Heart right ventricle (tissue), 16 donors: ENCODE data around the gene LAMA2. TPM values are rescaled to one million over a fixed set of nuclear protein-coding genes. Genes with fewer than 3 reads are reported as not detected.

ENCODE experiments used
- ATAC-seq, 8 donors: fragments of 200-7000 bp; cut with Tn5 transposase; one replicate each; pipeline ENCODE4 v1.9.1; 2020; ENCODE audit warnings: mild to moderate bottlenecking in 8 of 8, moderate library complexity in 8 of 8, moderate number of reproducible peaks in 1 of 8
- DNase-seq, 2 donors: peaks; one replicate each; pipeline ENCODE4 v3.0.0-alpha.2; 2020
- H3K27ac ChIP-seq, 10 donors: fragments of 200-600 bp; sonication (generic) in 2 of 10; one replicate each; pipeline versions ENCODE4 v1.5.0 to v1.8.0; 2020 to 2022; ENCODE audit warnings: mild to moderate bottlenecking in 3 of 10
- H3K27me3 ChIP-seq, 7 donors: fragments of 200-600 bp; one replicate each; pipeline ENCODE4 v1.8.0; 2021 to 2022; ENCODE audit warnings: mild to moderate bottlenecking in 2 of 7
- H3K36me3 ChIP-seq, 9 donors: fragments of 200-600 bp; sonication (generic) in 1 of 9; one replicate each; pipeline versions ENCODE4 v1.5.0 to v1.8.0; 2020 to 2022; ENCODE audit warnings: mild to moderate bottlenecking in 2 of 9
- H3K4me1 ChIP-seq, 9 donors: fragments of 200-600 bp; sonication (generic) in 1 of 9; one replicate each; pipeline versions ENCODE4 v1.5.0 to v1.8.0; 2020 to 2022; ENCODE audit warnings: mild to moderate bottlenecking in 4 of 9
- H3K4me3 ChIP-seq, 10 donors: fragments of 200-600 bp; sonication (generic) in 2 of 10; one replicate each; pipeline versions ENCODE4 v1.5.0 to v1.8.0; 2020 to 2022; ENCODE audit warnings: mild to moderate bottlenecking in 7 of 10, moderate library complexity in 2 of 10
- H3K9me3 ChIP-seq, 11 donors: fragments of 200-600 bp in 10 of 11; sonication (generic) in 2 of 11; one replicate each; pipeline versions ENCODE4 v1.5.0 to v1.8.0; 2013 to 2022; ENCODE audit warnings: mild to moderate bottlenecking in 2 of 11, control low read depth in 1 of 11, moderate library complexity in 1 of 11
- WGBS, 2 donors: extraction: QIAGEN DNeasy Blood & Tissue Kit; methylation state at CpG; one replicate each; pipeline ENCODE4 v1.1.7; 2013; ENCODE audit warnings: inconsistent platforms in 1 of 2; 5-methylcytosine and 5-hydroxymethylcytosine counted together
- intact Hi-C, 10 donors: fragments of 100-400 bp; cut with DNase I; formaldehyde crosslinking; loops; one replicate each; pipeline versions ENCODE4 v1.11.1 to v1.14.2; 2022
- polyA plus RNA-seq, 2 donors: library from polyadenylated mRNA; stranded (reverse); fragments of 200-250 nt; gene quantifications; one replicate each; pipeline ENCODE4 v1.2.3, GENCODE V29; 2013
- total RNA-seq, 10 donors: library from RNA; stranded (reverse); fragmentation: NEBNext Ultra II Directional in 3 of 10; extraction: Animal tissue kit (Norgen Biotek cat#: 25700) in 3 of 10; gene quantifications; one replicate each; pipeline versions ENCODE4 v1.2.1 to v1.2.4, GENCODE V29; 2021 to 2023
- TF ChIP-seq, protein P1 (sequence below), 9 donors: fragments of 200-600 bp; sonication (generic) in 2 of 9; IDR thresholded peaks; one replicate each; pipeline versions ENCODE4 v1.5.0 to v1.8.0; 2021 to 2022; ENCODE audit warnings: antibody characterized with exemption in 9 of 9, mild to moderate bottlenecking in 5 of 9, moderate library complexity in 1 of 9
- donor health status: Arrhythmogenic right ventricular cardiomyopathy.
- donor health status: ischemic (EF 13 %, LVEDD 7.1; RV severe dilation, severe dysfunction).
- donor health status: healthy with polysubstance abuse.
- donor health status: DM: no; HTN: yes; CAD: no.
- donor health status: DM: no; HTN: no; CAD: no.
- donor health status: ischemic (EF 25% LVEDD 6.9; RV normal size, moderate dysfunction).
- donor health status: ischemic (EF 25% LVEDD 5.7; RV mildly dilated, moderate dysfunction).
- donor health status: healthy.
- donor health status: DM: yes; HTN: yes; CAD: no.
- donor health status: Ischemic cardiomyopathy.
- donor health status: ischemic (EF 35%, LVEDD 5.7; RV mildly dilated, moderate dysfunction).
- donor health status: nonischemic (EF 11% LVEDD 7.7; RV severe dilation, severe dysfunction).
- donor health status: DM: yes; HTN: yes; CAD: no.
- donor health status: PGD.
- donor health status: ischemic (EF 29% LVEDD 5.4; RV normal size, mild dysfunction).
- donor health status: nonischemic (EF 23%, LVEDD 6.1; RV moderate dilation, normal function).

LAMA2 gene
- total and polyA plus RNA-seq, 12 donors, result 31.1 to 293 (median 223) TPM

DNA sequence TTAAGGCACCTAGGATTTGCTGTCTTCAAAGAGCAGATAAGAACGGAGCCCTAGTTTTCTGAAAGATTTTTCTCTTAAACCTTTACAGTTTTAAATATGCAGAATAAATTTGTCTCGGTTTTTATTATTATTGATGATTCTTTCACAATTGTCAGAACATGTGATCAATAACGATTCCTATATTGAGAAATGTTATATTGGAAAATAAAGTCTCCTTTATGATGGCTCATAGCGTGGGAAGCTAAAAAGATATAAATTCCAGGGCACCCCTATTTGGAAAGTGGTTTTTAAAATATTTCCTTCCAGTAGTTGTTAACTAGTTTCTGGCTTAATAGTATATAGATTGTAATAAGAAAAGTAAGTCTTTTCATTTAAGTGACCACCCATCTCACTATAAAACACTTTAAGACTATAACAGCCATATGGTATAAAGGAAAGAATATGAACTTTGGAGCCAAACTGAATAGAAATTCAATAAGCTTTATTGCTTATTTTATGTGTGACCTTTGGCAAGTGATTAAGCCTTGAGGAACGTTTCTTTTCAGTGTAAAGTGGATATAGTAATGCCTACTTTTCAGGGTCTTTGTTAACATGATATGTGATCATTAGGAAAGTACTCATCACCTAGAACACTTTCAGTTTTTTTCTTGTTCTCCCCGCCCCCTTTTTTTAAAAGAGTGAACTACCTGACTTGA lies 369.6 kb downstream of the LAMA2 start:
- Histone ChIP-seq H3K27me3 (no peaks in the 10 kb centered on the region), H3K27ac (no peak overlapping the region), H3K4me1 (peaks cover 3 to 52% (median 21%) of the 10 kb centered on the region in 9 donors), H3K36me3 (peaks cover 0 to 50% (median 5%) of the 10 kb centered on the region in 9 donors), H3K9me3 (no peaks in the 10 kb centered on the region), H3K4me3 (no peak overlapping the region)
- 63 to 66% methylated on average over 6 of the region's 6 CpGs for WGBS, 2 donors
- TF ChIP-seq, protein P1, sequence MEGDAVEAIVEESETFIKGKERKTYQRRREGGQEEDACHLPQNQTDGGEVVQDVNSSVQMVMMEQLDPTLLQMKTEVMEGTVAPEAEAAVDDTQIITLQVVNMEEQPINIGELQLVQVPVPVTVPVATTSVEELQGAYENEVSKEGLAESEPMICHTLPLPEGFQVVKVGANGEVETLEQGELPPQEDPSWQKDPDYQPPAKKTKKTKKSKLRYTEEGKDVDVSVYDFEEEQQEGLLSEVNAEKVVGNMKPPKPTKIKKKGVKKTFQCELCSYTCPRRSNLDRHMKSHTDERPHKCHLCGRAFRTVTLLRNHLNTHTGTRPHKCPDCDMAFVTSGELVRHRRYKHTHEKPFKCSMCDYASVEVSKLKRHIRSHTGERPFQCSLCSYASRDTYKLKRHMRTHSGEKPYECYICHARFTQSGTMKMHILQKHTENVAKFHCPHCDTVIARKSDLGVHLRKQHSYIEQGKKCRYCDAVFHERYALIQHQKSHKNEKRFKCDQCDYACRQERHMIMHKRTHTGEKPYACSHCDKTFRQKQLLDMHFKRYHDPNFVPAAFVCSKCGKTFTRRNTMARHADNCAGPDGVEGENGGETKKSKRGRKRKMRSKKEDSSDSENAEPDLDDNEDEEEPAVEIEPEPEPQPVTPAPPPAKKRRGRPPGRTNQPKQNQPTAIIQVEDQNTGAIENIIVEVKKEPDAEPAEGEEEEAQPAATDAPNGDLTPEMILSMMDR (IDR thresholded peaks at IDR 0.05), result no peak
- DNase-seq (no peak), ATAC-seq (no peak)
- intact Hi-C loops, result loop anchor here in 6 of 10 donors (5.0 to 10.0 kb wide), 9 partner anchors 118 to 1518 kb away; partner anchors contain the start of gene LAMA2 (in 1 of the 6)

DNA sequence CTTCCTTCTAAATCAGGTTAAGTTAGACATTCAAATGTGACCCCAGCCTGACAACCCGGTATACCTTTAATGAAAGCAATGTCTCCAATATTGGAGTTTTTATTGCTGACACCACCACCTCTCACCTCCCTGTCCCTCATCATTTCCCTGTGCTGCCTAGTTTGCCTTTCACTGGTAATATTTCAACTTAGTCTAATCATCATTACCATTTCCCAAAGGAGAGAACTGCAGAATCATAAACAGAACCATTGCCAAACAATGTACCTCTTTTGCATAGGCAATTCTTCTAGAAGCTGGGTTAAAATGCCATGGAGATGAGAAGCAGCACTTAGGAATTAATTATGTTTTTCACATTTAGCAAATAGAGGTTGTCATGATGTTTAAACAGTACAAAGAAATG lies 370.3 kb downstream of the LAMA2 start:
- intact Hi-C loops, result loop anchor here in 6 of 10 donors (5.0 to 10.0 kb wide), 9 partner anchors 118 to 1518 kb away; partner anchors contain the start of gene LAMA2 (in 1 of the 6)
- Histone ChIP-seq H3K4me1 (peaks cover 3 to 50% (median 20%) of the 10 kb centered on the region in 9 donors), H3K36me3 (peaks cover 0 to 50% (median 5%) of the 10 kb centered on the region in 9 donors), H3K27ac (no peak overlapping the region), H3K9me3 (no peaks in the 10 kb centered on the region), H3K27me3 (no peaks in the 10 kb centered on the region), H3K4me3 (no peak overlapping the region)
- 81 to 91% methylated on average over 1 of the region's 1 CpG for WGBS, 2 donors
- ATAC-seq, result no peak
- DNase-seq, result no peak
- TF ChIP-seq, protein P1 (IDR thresholded peaks at IDR 0.05), result no peak

DNA sequence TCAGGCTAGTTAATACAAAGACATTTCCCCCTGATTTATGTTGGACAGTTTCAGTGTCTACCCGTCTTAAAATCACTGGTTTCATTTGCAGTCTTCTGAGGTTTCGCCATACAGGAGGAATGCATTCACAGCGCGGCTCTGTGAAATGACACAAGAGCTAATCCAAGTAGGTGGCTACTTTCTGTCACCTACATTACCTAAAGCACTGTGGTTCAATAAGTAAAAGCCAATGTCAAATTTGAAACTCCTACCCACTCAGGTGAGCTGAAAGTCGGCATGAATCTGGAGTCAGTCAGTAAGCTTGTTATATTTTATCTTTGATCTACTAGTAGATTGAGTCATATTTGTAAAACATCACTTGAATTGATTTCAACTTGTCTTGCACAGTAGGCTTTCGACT lies 370.8 kb downstream of the LAMA2 start:
- TF ChIP-seq, protein P1 (IDR thresholded peaks at IDR 0.05), result no peak
- WGBS, 2 donors, result 87% methylated on average over 6 of the region's 6 CpGs
- DNase-seq (no peak), ATAC-seq (no peak)
- H3K36me3 ChIP-seq, result peaks cover 0 to 50% (median 5%) of the 10 kb centered on the region in 9 donors
- no peaks in the 10 kb centered on the region for H3K27me3 ChIP-seq
- intact Hi-C loops, result loop anchor here in 6 of 10 donors (5.0 to 10.0 kb wide), 9 partner anchors 119 to 1519 kb away; partner anchors contain the start of gene LAMA2 (in 1 of the 6)
- no peak overlapping the region for H3K4me3 ChIP-seq
- H3K9me3 ChIP-seq, result no peaks in the 10 kb centered on the region
- H3K27ac ChIP-seq, result no peak overlapping the region
- H3K4me1 ChIP-seq, result peaks cover 3 to 45% (median 15%) of the 10 kb centered on the region in 9 donors

DNA sequence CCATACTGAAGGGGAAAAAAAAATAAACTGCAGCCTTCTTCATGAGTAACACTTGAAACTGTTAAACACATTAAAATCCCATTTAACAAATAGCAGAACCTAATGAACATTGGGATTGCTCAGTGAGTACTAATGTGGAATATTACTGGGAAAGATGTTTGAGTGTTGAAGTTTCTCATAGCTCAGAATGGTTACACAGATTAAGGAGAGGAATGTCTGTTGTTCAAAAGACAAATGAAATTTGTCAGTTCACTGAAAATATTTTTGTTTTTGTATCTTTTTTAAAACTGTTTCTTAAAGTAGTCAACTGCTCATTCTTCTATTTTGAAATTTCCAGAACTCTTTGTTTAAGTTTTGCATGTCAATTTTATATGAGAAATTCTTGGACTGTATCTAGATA lies 374.3 kb downstream of the LAMA2 start:
- Histone ChIP-seq H3K9me3 (no peaks in the 10 kb centered on the region), H3K36me3 (peaks cover 0 to 54% (median 5%) of the 10 kb centered on the region in 9 donors), H3K27me3 (no peaks in the 10 kb centered on the region), H3K4me3 (no peak overlapping the region), H3K27ac (no peak overlapping the region), H3K4me1 (peaks cover 0 to 36% (median 10%) of the 10 kb centered on the region in 9 donors)
- intact Hi-C loops, result loop anchor here in 5 of 10 donors (10.0 kb wide), 8 partner anchors 122 to 1522 kb away; partner anchors contain the start of gene LAMA2 (in 1 of the 5)
- TF ChIP-seq, protein P1 (IDR thresholded peaks at IDR 0.05), result no peak
- DNase-seq (no peak), ATAC-seq (no peak)
